Kidney tubule cell (primary cell): ENCODE measurements around the gene PRKN.

Experiments
- DNase-seq: peaks from one replicate; pipeline ENCODE4 v3.0.0-alpha.2; 2018; ENCODE audit warnings: low spot score

PRKN gene

DNA sequence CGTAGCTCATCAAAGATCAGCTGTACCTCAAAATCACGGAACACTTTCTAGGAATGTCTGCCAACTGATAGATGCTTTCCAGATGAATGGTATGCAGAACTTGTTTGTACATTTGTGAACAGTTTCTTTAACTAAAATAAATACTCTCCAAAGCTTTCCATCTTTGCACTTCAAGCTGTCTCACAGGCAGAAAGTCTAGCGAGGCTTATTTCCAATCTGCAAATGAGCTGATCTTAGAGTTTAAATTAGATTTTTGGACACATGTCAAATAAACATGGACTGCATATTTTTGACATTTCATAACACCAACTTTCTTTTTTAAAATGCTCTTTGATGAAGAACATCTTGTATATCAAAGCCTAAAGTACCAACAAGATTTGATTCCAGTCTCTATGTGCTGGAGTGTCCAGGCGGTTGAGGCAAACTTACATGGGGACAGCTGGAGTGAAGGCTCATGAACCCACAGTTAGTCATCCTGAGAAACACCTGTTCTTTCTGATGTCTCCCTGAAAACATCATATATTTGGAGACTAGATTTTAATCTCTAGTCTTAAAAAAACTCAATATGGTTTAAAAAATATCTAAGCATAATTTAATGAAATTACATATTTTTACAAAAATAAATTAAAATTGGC is 1185.1 kb downstream of the PRKN start:
- DNase-seq: no peak

DNA sequence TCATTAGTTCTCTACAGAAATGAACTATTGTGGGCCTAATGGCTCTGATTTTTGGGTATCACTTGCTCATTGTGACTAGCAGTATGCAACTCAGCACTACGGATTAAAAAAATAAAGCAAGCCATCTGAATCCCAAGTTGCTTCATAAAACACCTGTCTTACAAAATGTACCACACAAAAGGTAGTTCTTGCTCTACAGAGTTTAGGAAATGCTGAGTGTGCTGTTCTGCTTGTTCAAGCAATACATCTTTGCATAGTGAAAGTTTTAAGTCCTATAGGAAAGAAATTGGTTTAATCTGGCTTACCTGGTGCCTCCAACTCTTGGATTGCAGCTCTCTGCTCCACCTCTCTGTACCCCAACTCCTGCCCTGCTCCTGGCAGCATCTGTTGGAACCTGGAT is 1187.0 kb downstream of the PRKN start:
- no peak for DNase-seq

DNA sequence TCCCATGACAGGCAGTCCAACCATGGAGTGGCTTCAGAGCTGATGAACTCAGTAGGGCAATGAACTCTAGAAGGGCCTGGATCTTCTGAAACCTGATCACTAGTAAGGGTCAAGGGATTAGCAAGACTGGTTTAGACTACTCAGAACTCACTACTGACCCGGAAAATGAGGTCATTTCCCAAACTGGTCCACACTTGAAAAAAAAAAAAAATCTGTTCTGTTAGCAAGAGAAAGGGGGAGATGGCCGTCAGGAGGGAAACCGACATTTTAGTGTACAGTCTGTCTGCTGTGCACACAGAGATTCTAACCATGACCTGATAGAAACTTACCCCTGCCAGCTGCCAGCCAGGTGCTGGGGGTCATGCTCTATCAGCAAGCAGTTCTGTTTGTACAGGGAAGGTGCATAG is 1191.3 kb downstream of the PRKN start:
- DNase-seq: peak; percentile 39

DNA sequence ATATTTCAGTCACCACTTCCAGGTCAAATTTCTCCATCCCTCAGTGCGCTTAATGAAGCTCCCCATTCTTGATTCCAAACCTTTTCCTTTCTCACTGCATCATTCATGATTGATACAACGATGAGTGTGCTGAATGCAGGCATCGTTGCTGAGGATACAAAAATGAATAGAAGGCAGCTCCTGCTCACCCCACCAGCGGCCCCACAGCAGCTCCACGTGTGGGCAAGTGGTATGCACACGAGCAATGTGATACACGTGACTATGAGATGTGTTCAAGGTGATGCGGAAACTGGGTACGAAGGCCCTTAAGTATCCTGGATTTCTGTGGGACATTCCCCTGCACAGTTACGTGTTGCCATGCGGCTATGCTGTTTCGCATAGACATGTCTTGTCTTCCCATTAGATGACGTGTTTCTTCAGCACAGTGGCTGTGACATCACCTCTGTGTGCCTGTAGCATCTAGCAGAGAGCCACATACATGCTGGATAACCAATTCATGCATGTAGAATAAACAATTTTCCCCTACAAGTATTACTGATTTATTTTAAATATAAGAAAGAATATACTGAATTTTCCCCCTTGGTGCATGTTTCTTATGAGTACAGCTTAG is 1193.2 kb downstream of the PRKN start:
- no peak for DNase-seq

GRCh38 chr6:161533266-161533665 is 1194.3 kb downstream of the PRKN start:
- DNase-seq: no peak

- peak; percentile 60 for DNase-seq
These were observed 1195.0 kb downstream of the PRKN start for GRCh38 chr6:161532536-161532935.

- DNase-seq: no peak
These were observed 1200.8 kb downstream of the PRKN start for GRCh38 chr6:161526794-161527193.

- no peak for DNase-seq
These were observed 1204.2 kb downstream of the PRKN start for GRCh38 chr6:161523362-161523761.

- no peak for DNase-seq
These were observed 1205.3 kb downstream of the PRKN start for GRCh38 chr6:161522276-161522675.

DNA sequence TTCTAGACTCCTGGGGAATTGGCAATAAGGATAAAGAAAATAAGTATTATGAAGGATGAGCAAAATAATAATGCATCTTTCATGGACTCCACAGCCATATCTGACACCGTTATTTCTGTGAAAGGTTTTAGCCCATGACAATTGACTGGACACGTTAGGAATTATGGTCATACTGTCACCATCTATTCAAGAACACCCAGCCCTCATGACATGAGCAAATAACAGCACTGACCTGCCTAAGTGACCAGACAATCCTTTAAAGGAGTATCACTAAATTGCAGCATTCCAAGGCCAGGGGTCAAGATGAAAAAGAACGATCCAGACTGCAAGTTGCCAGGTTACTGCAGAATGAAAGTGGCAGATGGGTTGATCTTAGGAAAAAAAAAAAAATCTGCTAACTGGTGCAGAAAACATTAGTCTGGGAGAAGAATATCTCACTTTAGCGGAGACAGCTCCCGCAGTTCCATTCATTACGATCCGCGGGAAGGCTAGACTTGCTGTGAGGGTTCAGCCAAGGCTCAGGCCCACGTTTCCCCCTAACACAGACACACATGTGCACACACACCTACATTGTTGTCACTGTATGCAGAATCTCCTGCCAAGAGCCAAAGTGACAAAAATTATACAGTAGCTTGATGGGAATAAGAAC is 1216.0 kb downstream of the PRKN start:
- no peak for DNase-seq

- no peak for DNase-seq
These were observed 1219.2 kb downstream of the PRKN start for GRCh38 chr6:161508341-161508740.

- no peak for DNase-seq
These were observed 1220.2 kb downstream of the PRKN start for GRCh38 chr6:161507375-161507774.

- DNase-seq: no peak
These were observed 1224.0 kb downstream of the PRKN start for GRCh38 chr6:161503570-161503969.

GRCh38 chr6:161498881-161499280 is 1228.7 kb downstream of the PRKN start:
- DNase-seq: no peak

- DNase-seq: peak; percentile 75
These were observed 1229.2 kb downstream of the PRKN start for GRCh38 chr6:161498359-161498758.

GRCh38 chr6:161496941-161497340 is 1230.6 kb downstream of the PRKN start:
- DNase-seq: no peak

DNA sequence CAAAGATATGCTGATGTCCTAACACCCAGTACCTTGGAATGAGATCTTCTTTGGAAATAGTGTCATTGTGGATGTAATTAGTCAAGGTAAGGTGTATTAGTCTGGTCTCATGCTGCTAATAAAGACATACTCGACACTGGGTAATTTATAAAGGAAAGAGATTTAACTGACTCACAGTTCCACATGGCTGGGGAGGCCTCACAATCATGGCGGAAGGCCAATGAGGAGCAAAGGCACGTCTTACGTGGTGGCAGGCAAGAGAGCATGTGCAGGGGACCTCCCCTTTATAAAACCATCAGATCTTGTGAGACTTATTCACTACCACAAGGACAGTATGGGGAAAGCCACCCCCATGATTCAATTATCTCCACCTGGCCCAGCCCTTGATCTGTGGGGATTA is 1231.3 kb downstream of the PRKN start:
- peak; percentile 57 for DNase-seq

DNA sequence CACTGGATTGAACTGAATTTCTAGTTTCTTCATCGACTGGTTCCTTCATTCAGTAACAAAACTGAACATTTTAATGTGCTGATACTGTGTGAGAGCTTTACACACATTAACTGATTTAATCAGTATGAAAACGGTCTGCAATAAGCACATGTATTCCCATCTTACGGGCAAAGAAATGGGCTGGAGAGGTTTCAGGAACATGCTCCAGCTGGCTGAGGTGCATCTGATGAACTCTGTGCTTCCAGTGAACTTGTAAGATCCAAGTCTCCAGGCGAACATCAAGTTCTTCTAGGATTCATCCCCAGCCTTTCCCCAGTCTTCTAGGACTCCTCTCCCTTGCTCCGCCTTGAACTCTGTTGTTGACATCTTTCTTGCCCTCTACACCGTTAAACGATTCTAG is 1233.0 kb downstream of the PRKN start:
- no peak for DNase-seq

DNA sequence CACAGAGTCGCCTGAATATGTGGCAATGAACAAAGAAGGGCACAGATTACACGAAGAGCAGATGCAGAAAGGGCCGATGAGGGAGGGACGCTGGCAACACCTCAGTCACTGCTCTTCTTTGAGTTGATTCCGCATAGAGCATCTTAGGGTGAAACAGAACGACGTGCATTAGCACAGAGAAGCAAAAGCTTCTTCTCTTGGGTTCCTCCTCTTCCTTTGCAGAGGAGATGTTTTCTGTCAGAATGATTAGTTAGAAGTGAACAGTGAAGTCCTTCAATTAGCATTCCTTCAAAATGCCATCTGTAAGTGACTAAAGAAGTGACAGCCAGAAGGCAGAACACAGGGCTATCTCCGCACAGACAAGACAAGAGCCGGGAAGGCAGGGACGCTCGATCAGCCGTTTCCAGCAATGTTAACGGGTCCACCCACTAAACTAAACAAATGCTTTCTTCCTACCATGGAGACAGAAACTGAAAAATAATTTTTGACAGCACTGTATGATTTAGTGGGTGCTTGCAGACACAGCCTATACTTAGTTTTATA is 1233.9 kb downstream of the PRKN start:
- no peak for DNase-seq

DNA sequence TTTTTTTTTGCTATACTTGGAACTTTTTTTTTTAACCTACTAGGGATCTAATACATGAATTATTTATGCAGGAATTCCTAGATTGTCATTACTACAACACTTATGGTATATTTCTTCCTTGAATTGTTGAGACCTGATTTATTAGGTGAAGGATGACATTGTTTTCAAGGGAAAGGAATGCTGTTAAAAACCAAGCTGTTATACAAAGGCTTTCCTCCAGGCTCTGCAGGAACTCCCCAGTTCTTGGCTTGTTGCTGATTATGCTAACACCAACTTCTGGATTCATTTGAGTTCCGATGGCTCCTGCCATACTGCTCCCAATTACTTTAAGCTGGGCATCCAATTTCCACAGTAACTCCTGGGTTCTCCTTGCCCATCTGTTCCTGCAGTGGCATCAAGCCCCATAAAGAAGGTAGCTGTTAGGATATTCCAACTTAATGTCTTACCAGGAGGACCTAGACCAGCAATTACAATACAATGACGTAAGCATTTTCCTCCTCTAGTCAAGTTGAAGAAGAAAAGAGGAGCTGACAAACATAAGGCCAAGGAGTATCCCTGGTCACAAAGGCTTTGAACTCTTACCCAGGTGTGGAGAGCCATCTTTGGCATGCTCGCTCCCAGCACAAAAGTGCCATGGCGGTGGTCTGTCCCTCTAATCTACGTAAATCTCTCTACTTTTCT is 1237.8 kb downstream of the PRKN start:
- peak; percentile 17 for DNase-seq

DNA sequence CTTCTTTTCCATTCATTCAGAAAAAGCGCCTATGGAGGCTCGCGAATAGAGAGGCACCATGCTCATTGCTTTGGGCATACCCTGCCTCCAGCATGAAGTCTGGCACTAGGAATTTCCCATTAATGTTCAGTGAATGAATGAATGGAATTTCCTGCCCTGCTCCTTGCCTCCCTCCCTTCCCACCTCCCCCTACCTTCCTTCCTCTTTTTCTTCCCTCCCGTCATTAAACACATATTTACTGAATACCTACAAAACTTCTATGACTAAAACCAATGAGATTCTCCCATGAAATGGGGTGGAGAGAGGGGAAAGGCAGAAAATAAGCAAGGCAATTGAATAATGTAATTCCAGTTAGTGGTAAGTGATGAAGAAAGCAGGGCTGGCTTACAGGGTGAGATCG is 1239.9 kb downstream of the PRKN start:
- DNase-seq: peak; percentile 96

- DNase-seq: no peak
These were observed 1240.4 kb downstream of the PRKN start for GRCh38 chr6:161487217-161487531.
